ENCODE data around the gene EXOC6B. TPM values are rescaled to one million over a fixed set of nuclear protein-coding genes. Genes with fewer than 3 reads are reported as not detected.

The EXOC6B gene
- total RNA-seq, 1 experiment from 2014 or later, result 33.7 TPM

DNA sequence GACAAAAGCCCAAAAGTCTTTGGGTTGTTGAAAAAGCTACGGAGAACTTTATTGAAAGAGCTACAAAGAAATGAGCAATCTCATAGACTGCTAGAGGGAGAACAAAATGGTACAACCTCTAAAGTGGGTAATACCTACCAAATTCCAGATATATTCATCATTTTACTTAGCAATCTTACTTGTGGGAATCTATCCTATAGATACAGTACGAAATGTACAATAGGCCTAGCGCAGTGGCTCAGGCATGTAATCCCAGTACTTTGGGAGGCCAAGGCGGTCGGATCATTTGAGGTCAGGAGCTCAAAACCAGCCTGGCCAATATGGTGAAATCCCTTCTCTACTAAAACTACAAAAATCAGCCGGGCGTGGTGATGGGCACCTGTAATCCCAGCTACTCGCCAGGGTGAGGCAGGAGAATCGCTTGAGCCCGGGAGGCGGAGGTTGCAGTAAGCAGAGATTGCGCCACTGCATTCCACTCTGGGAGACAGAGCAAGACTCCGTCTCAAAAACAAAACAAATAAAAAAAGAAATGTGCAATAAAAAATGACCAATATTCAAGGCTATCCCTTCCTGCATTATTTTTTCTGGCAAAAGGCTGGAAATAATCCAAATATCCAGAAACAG lies 10.1 kb downstream of the EXOC6B start:
- ATAC-seq (peak; percentile 30), DNase-seq (ENCODE audit: low spot score) (peak; percentile 69)
- no peak overlapping the region; the same call in 1 of the 2 replicates for H3K27ac Mint-ChIP-seq
- no peak overlapping the region for H3K4me3 Mint-ChIP-seq
- CTCF ChIA-PET, result interaction anchor here (0.6 to 1.9 kb wide), 12 partner anchors 12 to 71 kb away, joined by 3 to 55 read pairs (median 4); partner anchors contain the start of gene SPR
- no peaks in the 10 kb centered on the region for H3K9me3 Mint-ChIP-seq
- TF ChIP-seq, protein P1, sequence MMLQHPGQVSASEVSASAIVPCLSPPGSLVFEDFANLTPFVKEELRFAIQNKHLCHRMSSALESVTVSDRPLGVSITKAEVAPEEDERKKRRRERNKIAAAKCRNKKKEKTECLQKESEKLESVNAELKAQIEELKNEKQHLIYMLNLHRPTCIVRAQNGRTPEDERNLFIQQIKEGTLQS (CRISPR knock-in tag; conservative IDR thresholded peaks at IDR 0.05), result no peak
- TF ChIP-seq, protein P2, sequence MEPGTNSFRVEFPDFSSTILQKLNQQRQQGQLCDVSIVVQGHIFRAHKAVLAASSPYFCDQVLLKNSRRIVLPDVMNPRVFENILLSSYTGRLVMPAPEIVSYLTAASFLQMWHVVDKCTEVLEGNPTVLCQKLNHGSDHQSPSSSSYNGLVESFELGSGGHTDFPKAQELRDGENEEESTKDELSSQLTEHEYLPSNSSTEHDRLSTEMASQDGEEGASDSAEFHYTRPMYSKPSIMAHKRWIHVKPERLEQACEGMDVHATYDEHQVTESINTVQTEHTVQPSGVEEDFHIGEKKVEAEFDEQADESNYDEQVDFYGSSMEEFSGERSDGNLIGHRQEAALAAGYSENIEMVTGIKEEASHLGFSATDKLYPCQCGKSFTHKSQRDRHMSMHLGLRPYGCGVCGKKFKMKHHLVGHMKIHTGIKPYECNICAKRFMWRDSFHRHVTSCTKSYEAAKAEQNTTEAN (CRISPR knock-in tag; IDR thresholded peaks at IDR 0.05), result no peak
- TF ChIP-seq, protein P3, sequence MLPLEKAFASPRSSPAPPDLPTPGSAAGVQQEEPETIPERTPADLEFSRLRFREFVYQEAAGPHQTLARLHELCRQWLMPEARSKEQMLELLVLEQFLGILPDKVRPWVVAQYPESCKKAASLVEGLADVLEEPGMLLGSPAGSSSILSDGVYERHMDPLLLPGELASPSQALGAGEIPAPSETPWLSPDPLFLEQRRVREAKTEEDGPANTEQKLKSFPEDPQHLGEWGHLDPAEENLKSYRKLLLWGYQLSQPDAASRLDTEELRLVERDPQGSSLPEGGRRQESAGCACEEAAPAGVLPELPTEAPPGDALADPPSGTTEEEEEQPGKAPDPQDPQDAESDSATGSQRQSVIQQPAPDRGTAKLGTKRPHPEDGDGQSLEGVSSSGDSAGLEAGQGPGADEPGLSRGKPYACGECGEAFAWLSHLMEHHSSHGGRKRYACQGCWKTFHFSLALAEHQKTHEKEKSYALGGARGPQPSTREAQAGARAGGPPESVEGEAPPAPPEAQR (CRISPR knock-in tag; IDR thresholded peaks at IDR 0.05), result no peak
- TF ChIP-seq OVOL2 (CRISPR knock-in tag; IDR thresholded peaks at IDR 0.05; ENCODE audit: borderline replicate concordance) (no peak), JUN (CRISPR knock-in tag; IDR thresholded peaks at IDR 0.05) (no peak), GABPB1 (CRISPR knock-in tag; IDR thresholded peaks at IDR 0.05) (no peak), NR2C2 (CRISPR knock-in tag; IDR thresholded peaks at IDR 0.05) (no peak), ELF4 (CRISPR knock-in tag; IDR thresholded peaks at IDR 0.05; ENCODE audit: low read depth) (no peak), ZNF219 (CRISPR knock-in tag; IDR thresholded peaks at IDR 0.05; ENCODE audit: borderline replicate concordance) (no peak), ZNF396 (CRISPR knock-in tag; IDR thresholded peaks at IDR 0.05; ENCODE audit: borderline replicate concordance) (no peak), TEAD1 (CRISPR knock-in tag; IDR thresholded peaks at IDR 0.05) (no peak), KAT7 (CRISPR knock-in tag; IDR thresholded peaks at IDR 0.05; ENCODE audit: borderline replicate concordance) (no peak)
- TF ChIP-seq, protein P4, sequence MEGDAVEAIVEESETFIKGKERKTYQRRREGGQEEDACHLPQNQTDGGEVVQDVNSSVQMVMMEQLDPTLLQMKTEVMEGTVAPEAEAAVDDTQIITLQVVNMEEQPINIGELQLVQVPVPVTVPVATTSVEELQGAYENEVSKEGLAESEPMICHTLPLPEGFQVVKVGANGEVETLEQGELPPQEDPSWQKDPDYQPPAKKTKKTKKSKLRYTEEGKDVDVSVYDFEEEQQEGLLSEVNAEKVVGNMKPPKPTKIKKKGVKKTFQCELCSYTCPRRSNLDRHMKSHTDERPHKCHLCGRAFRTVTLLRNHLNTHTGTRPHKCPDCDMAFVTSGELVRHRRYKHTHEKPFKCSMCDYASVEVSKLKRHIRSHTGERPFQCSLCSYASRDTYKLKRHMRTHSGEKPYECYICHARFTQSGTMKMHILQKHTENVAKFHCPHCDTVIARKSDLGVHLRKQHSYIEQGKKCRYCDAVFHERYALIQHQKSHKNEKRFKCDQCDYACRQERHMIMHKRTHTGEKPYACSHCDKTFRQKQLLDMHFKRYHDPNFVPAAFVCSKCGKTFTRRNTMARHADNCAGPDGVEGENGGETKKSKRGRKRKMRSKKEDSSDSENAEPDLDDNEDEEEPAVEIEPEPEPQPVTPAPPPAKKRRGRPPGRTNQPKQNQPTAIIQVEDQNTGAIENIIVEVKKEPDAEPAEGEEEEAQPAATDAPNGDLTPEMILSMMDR (IDR thresholded peaks at IDR 0.05), result no peak
- TF ChIP-seq, protein P5, sequence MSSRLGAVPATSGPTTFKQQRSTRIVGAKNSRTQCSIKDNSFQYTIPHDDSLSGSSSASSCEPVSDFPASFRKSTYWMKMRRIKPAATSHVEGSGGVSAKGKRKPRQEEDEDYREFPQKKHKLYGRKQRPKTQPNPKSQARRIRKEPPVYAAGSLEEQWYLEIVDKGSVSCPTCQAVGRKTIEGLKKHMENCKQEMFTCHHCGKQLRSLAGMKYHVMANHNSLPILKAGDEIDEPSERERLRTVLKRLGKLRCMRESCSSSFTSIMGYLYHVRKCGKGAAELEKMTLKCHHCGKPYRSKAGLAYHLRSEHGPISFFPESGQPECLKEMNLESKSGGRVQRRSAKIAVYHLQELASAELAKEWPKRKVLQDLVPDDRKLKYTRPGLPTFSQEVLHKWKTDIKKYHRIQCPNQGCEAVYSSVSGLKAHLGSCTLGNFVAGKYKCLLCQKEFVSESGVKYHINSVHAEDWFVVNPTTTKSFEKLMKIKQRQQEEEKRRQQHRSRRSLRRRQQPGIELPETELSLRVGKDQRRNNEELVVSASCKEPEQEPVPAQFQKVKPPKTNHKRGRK (CRISPR knock-in tag; IDR thresholded peaks at IDR 0.05; ENCODE audit: borderline replicate concordance), result no peak
- no peaks in the 10 kb centered on the region; the same call in 1 of the 2 replicates for H3K36me3 Mint-ChIP-seq
- H3K27me3 Mint-ChIP-seq (ENCODE audit: low read depth), result no peaks in the 10 kb centered on the region
- H3K4me1 Mint-ChIP-seq, result peaks cover 11% of the 10 kb centered on the region
- POLR2A ChIA-PET, result interaction anchor here (1.0 kb wide), 1 partner anchor 47 kb away, joined by 3 read pairs; no protein-coding TSS in a partner anchor

DNA sequence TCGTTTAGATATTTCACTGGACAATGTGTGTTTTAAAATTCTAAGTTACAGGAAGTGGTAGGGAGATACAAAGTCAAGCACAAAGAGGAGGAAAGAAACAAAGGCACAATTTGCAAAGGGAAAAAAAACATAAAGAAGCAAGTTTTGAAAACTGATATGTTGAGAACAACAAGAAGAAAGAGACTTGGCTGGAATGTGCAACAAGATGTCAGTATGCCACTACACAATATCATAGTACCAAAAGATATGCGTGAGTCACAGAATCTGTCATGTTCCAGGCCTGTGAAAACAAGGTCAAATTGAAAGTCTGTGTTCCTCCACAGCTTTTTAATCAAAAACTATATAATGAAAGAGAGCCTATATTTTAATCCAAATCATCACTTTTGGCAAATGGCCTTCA lies 12.0 kb downstream of the EXOC6B start:
- DNase-seq (ENCODE audit: low spot score) (no peak), ATAC-seq (no peak)
- H3K27me3 Mint-ChIP-seq (ENCODE audit: low read depth), result no peaks in the 10 kb centered on the region; the same call in 1 of the 2 replicates
- ChIA-PET POLR2A (no interaction called here), CTCF (interaction anchor here (1.0 to 1.8 kb wide), 2 partner anchors 46 to 49 kb away, joined by 8 to 13 read pairs; no protein-coding TSS in a partner anchor)
- no peak overlapping the region for H3K27ac Mint-ChIP-seq
- peaks cover 17% of the 10 kb centered on the region for H3K36me3 Mint-ChIP-seq
- no peak overlapping the region for H3K4me3 Mint-ChIP-seq
- H3K9me3 Mint-ChIP-seq, result peaks cover 16% of the 10 kb centered on the region
- H3K4me1 Mint-ChIP-seq, result peaks cover 6% of the 10 kb centered on the region; the same call in 1 of the 2 replicates
- TF ChIP-seq ETV6 (CRISPR knock-in tag; IDR thresholded peaks at IDR 0.05) (no peak), ESRRA (CRISPR knock-in tag; IDR thresholded peaks at IDR 0.05; ENCODE audit: borderline replicate concordance) (no peak), HMGA2 (CRISPR knock-in tag; IDR thresholded peaks at IDR 0.05) (no peak), SOX15 (CRISPR knock-in tag; IDR thresholded peaks at IDR 0.05) (no peak), SMAD4 (CRISPR knock-in tag; IDR thresholded peaks at IDR 0.05) (no peak), IRF2 (CRISPR knock-in tag; IDR thresholded peaks at IDR 0.05; ENCODE audit: borderline replicate concordance, low read depth) (no peak), PRRX2 (CRISPR knock-in tag; IDR thresholded peaks at IDR 0.05) (no peak), GABPB1 (CRISPR knock-in tag; IDR thresholded peaks at IDR 0.05) (no peak), ZNF396 (CRISPR knock-in tag; IDR thresholded peaks at IDR 0.05; ENCODE audit: borderline replicate concordance) (no peak), NR3C1 (CRISPR knock-in tag; conservative IDR thresholded peaks at IDR 0.05; ENCODE audit: low read depth) (no peak), TCF7 (CRISPR knock-in tag; IDR thresholded peaks at IDR 0.05; ENCODE audit: low read depth) (no peak), ZNF121 (CRISPR knock-in tag; IDR thresholded peaks at IDR 0.05) (no peak)
- TF ChIP-seq, protein P4 (IDR thresholded peaks at IDR 0.05), result no peak
- TF ChIP-seq, protein P6, sequence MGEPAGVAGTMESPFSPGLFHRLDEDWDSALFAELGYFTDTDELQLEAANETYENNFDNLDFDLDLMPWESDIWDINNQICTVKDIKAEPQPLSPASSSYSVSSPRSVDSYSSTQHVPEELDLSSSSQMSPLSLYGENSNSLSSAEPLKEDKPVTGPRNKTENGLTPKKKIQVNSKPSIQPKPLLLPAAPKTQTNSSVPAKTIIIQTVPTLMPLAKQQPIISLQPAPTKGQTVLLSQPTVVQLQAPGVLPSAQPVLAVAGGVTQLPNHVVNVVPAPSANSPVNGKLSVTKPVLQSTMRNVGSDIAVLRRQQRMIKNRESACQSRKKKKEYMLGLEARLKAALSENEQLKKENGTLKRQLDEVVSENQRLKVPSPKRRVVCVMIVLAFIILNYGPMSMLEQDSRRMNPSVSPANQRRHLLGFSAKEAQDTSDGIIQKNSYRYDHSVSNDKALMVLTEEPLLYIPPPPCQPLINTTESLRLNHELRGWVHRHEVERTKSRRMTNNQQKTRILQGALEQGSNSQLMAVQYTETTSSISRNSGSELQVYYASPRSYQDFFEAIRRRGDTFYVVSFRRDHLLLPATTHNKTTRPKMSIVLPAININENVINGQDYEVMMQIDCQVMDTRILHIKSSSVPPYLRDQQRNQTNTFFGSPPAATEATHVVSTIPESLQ (CRISPR knock-in tag; IDR thresholded peaks at IDR 0.05), result no peak
